ENCODE data around the gene SAP30BP. TPM values are rescaled to one million over a fixed set of nuclear protein-coding genes. Genes with fewer than 3 reads are reported as not detected.

SAP30BP gene
- polyA plus RNA-seq, 2 of the 4 experiments (the other 2 are of a cell fraction) = 103 to 139 TPM

GRCh38 chr17:75706042-75706728 is 39.0 kb downstream of the SAP30BP start:
- no peak for FAIRE-seq
- Histone ChIP-seq H3K4me1 (peaks cover 67% of the 10 kb centered on the region), H3K9me3 (no peaks in the 10 kb centered on the region), H3K4me2 (peak overlapping the region; percentile 66), H3K27ac (peak overlapping the region; percentile 93), H3K4me3 (no peak overlapping the region)
- CTCF ChIA-PET = interaction anchor here (1.0 to 9.9 kb wide), 8 partner anchors 14 to 117 kb away, joined by 3 to 116 read pairs (median 6); partner anchors contain the start of genes GALK1, ITGB4 and SMIM5
- ATAC-seq = peak in 1 of 2 experiments; percentile 3; a peak in 4 of 6 replicates
- no peak for DNase-seq (ENCODE audit: low read depth in 1 of 2, low spot score in 1 of 2)
- POLR2A ChIA-PET = interaction anchor here (0.6 to 1.9 kb wide), 9 partner anchors 13 to 149 kb away, joined by 3 to 10 read pairs (median 5); partner anchors contain the start of genes ITGB4, RECQL5, SAP30BP and WBP2
- 82% methylated on average over 20 of the region's 20 CpGs for WGBS (ENCODE audit: missing lambda C conversion rate)
- TF ChIP-seq HOXB13 (CRISPR knock-in tag; IDR thresholded peaks at IDR 0.05; ENCODE audit: low read depth) (no peak), TFCP2L1 (CRISPR knock-in tag; IDR thresholded peaks at IDR 0.05) (no peak), CTCF (IDR thresholded peaks at IDR 0.05) (peak; percentile 15; the same call in 2 of the 3 replicates)

GRCh38 chr17:75707079-75707571 is 40.0 kb downstream of the SAP30BP start:
- peak; percentile 92 to 93 for ATAC-seq
- H3K27ac ChIP-seq = peak overlapping the region; percentile 93
- H3K4me3 ChIP-seq = no peak overlapping the region
- ChIA-PET POLR2A (interaction anchor here (0.8 to 1.9 kb wide), 8 partner anchors 12 to 73 kb away, joined by 3 to 10 read pairs (median 4); partner anchors contain the start of genes ITGB4, RECQL5 and SAP30BP), CTCF (interaction anchor here (0.8 to 9.9 kb wide), 11 partner anchors 13 to 202 kb away, joined by 3 to 116 read pairs (median 3); partner anchors contain the start of genes GALK1, ITGB4 and SMIM5)
- H3K4me1 ChIP-seq = peaks cover 57% of the 10 kb centered on the region
- H3K4me2 ChIP-seq = peak overlapping the region; percentile 66
- no peaks in the 10 kb centered on the region for H3K9me3 ChIP-seq
- peak; percentile 77 for FAIRE-seq
- DNase-seq (ENCODE audit: low read depth in 1 of 2, low spot score in 1 of 2) = peak; percentile 86 to 90
- 5% methylated on average over 12 of the region's 12 CpGs for WGBS (ENCODE audit: missing lambda C conversion rate)
- TF ChIP-seq RNF2 (IDR thresholded peaks at IDR 0.05; ENCODE audit: borderline replicate concordance, low read depth) (no peak), ESRRA (IDR thresholded peaks at IDR 0.05; ENCODE audit: borderline replicate concordance, low read length) (no peak), CBX2 (IDR thresholded peaks at IDR 0.05; ENCODE audit: borderline replicate concordance, low read depth) (no peak), JUN (IDR thresholded peaks at IDR 0.05) (peak; percentile 57 to 89; a peak in 3 of 5 replicates), ELK1 (IDR thresholded peaks at IDR 0.05; ENCODE audit: low read depth, low read length) (no peak), MAZ (IDR thresholded peaks at IDR 0.05; ENCODE audit: borderline replicate concordance, low read depth, low read length) (no peak), POLR2A (IDR thresholded peaks at IDR 0.05; ENCODE audit: low read length) (no peak), PBX3 (IDR thresholded peaks at IDR 0.05) (peak; percentile 64), FOXS1 (CRISPR knock-in tag; IDR thresholded peaks at IDR 0.05) (no peak), RFX5 (IDR thresholded peaks at IDR 0.05) (no peak), HEYL (CRISPR knock-in tag; IDR thresholded peaks at IDR 0.05) (no peak), CBX8 (IDR thresholded peaks at IDR 0.05) (no peak), BHLHE40 (IDR thresholded peaks at IDR 0.05; ENCODE audit: low read depth, low read length) (no peak), SREBF2 (IDR thresholded peaks at IDR 0.05) (no peak), ZSCAN20 (CRISPR knock-in tag; IDR thresholded peaks at IDR 0.05) (no peak), NR3C1 (IDR thresholded peaks at IDR 0.05) (no peak), ZC3H11A (IDR thresholded peaks at IDR 0.05) (no peak), MYC (IDR thresholded peaks at IDR 0.05; ENCODE audit: borderline replicate concordance, low read length) (peak; percentile 56; the same call in 1 of the 2 replicates), HES2 (IDR thresholded peaks at IDR 0.05) (no peak), HMGXB4 (CRISPR knock-in tag; IDR thresholded peaks at IDR 0.05; ENCODE audit: borderline replicate concordance) (no peak), RAD21 (conservative IDR thresholded peaks at IDR 0.05 in 1 of 2, IDR thresholded peaks at IDR 0.05 in 1 of 2) (peak in 1 of 2 experiments; percentile 62; a peak in 4 of 5 replicates), GATA3 (IDR thresholded peaks at IDR 0.05; ENCODE audit: borderline replicate concordance) (peak; percentile 71), POLR2AphosphoS2 (conservative IDR thresholded peaks at IDR 0.05; ENCODE audit: low read length) (no peak), CHD4 (IDR thresholded peaks at IDR 0.05; ENCODE audit: borderline replicate concordance) (no peak), JUNB (IDR thresholded peaks at IDR 0.05) (peak; percentile 78), MAFK (IDR thresholded peaks at IDR 0.05; ENCODE audit: partially characterized antibody) (no peak), FOSL2 (IDR thresholded peaks at IDR 0.05) (peak; percentile 66; the same call in 1 of the 2 replicates), FOSL2 (CRISPR knock-in tag; IDR thresholded peaks at IDR 0.05) (peak; percentile 86)

All from A549 (cell line).